Liver (tissue), 9 donors: ENCODE measurements around the gene CPNE1. TPM values are rescaled to one million over a fixed set of nuclear protein-coding genes. Genes with fewer than 3 reads are reported as not detected.

ENCODE experiments used
- DNase-seq: peaks from one replicate; pipeline ENCODE4 v3.0.0-alpha.2; 2017; ENCODE audit warnings: low spot score
- H3K27ac ChIP-seq, 2 donors: one replicate each; pipeline ENCODE4 v1.7.0; 2013; ENCODE audit warnings: inconsistent platforms in 2 of 2, low read length in 2 of 2, control low read depth in 1 of 2, low read depth in 1 of 2, mild to moderate bottlenecking in 1 of 2
- H3K27me3 ChIP-seq, 4 donors: one replicate each; pipeline versions ENCODE4 v1.6.1 to v1.7.0; 2013; ENCODE audit warnings: low read length in 3 of 4, inconsistent platforms in 1 of 4, mild to moderate bottlenecking in 1 of 4, moderate library complexity in 1 of 4; ENCODE audit not compliant: control insufficient read depth in 4 of 4, insufficient read depth in 4 of 4
- H3K36me3 ChIP-seq, 4 donors: one replicate each; pipeline versions ENCODE4 v1.6.1 to v1.7.0; 2013; ENCODE audit warnings: low read length in 3 of 4, mild to moderate bottlenecking in 3 of 4, low read depth in 1 of 4, moderate library complexity in 1 of 4; ENCODE audit not compliant: control insufficient read depth in 4 of 4, insufficient read depth in 3 of 4
- H3K4me1 ChIP-seq, 4 donors: one replicate each; pipeline versions ENCODE4 v1.6.1 to v1.7.0; 2013; ENCODE audit warnings: low read length in 3 of 4, mild to moderate bottlenecking in 3 of 4, moderate library complexity in 1 of 4; ENCODE audit not compliant: control insufficient read depth in 4 of 4, insufficient read depth in 4 of 4
- H3K4me3 ChIP-seq, 3 donors: one replicate each; pipeline versions ENCODE4 v1.6.1 to v1.7.0; 2013; ENCODE audit warnings: low read length in 3 of 3, control low read depth in 1 of 3, low read depth in 1 of 3, mild to moderate bottlenecking in 1 of 3
- H3K9ac ChIP-seq, 2 donors: one replicate each; pipeline ENCODE4 v1.7.0; 2013; ENCODE audit warnings: low read length in 2 of 2, mild to moderate bottlenecking in 2 of 2, moderate library complexity in 2 of 2, control low read depth in 1 of 2, low read depth in 1 of 2
- H3K9me3 ChIP-seq, 4 donors: one replicate each; pipeline versions ENCODE4 v1.6.1 to v1.7.0; 2013; ENCODE audit warnings: low read length in 3 of 4; ENCODE audit not compliant: control insufficient read depth in 4 of 4
- EGR1 ChIP-seq, 2 donors: IDR thresholded peaks; 2 replicates each; pipeline ENCODE4 v1.6.1; 2016 to 2018; ENCODE audit warnings: antibody characterized with exemption in 2 of 2, low read depth in 2 of 2
- FOXA1 ChIP-seq: IDR thresholded peaks from 2 replicates; pipeline ENCODE4 v1.6.1; 2016; ENCODE audit warnings: antibody characterized with exemption
- FOXA2 ChIP-seq: IDR thresholded peaks from 2 replicates; pipeline ENCODE4 v1.6.1; 2016; ENCODE audit warnings: antibody characterized with exemption
- GABPA ChIP-seq, 2 donors: IDR thresholded peaks in 1 of 2; conservative IDR thresholded peaks in 1 of 2; 2 replicates each; pipeline ENCODE4 v1.6.1; 2016; ENCODE audit warnings: antibody characterized with exemption in 2 of 2, mild to moderate bottlenecking in 1 of 2, moderate library complexity in 1 of 2
- HNF4A ChIP-seq, 2 donors: conservative IDR thresholded peaks; 2 replicates each; pipeline ENCODE4 v1.6.1; 2016; ENCODE audit warnings: antibody characterized with exemption in 2 of 2, mild to moderate bottlenecking in 2 of 2
- HNF4G ChIP-seq: IDR thresholded peaks from 2 replicates; pipeline ENCODE4 v1.6.1; 2016; ENCODE audit warnings: antibody characterized with exemption
- JUND ChIP-seq, 2 donors: IDR thresholded peaks; 2 replicates each; pipeline ENCODE4 v1.6.1; 2016; ENCODE audit warnings: antibody characterized with exemption in 2 of 2
- NR2F2 ChIP-seq: IDR thresholded peaks from 2 replicates; pipeline ENCODE4 v1.6.1; 2016; ENCODE audit warnings: antibody characterized with exemption
- RAD21 ChIP-seq, 2 donors: IDR thresholded peaks; 2 replicates each; pipeline ENCODE4 v1.6.1; 2016; ENCODE audit warnings: antibody characterized with exemption in 2 of 2, mild to moderate bottlenecking in 2 of 2
- RXRA ChIP-seq, 2 donors: IDR thresholded peaks; 2 replicates each; pipeline ENCODE4 v1.6.1; 2017 to 2018; ENCODE audit warnings: antibody characterized with exemption in 2 of 2, mild to moderate bottlenecking in 1 of 2
- SP1 ChIP-seq: IDR thresholded peaks from 2 replicates; pipeline ENCODE4 v1.6.1; 2018; ENCODE audit warnings: antibody characterized with exemption, mild to moderate bottlenecking
- YY1 ChIP-seq: IDR thresholded peaks from 2 replicates; pipeline ENCODE4 v1.6.1; 2016; ENCODE audit warnings: antibody characterized with exemption, mild to moderate bottlenecking
- WGBS: extraction: QIAGEN DNeasy Blood & Tissue Kit; methylation state at CpG from one replicate; pipeline ENCODE4 v1.1.7; 2013; 5-methylcytosine and 5-hydroxymethylcytosine counted together
- polyA plus RNA-seq, 2 donors: library from polyadenylated mRNA; stranded (reverse) in 1 of 2; unstranded in 1 of 2; fragments of 200-250 nt in 1 of 2; fragments of >200 nt in 1 of 2; fragmentation: Nextera tagmentation in 1 of 2; extraction: Ambion mirVana in 1 of 2; gene quantifications; one replicate each; pipeline versions ENCODE4 v1.2.1 to v1.2.3, GENCODE V29; 2013 to 2015
- total RNA-seq, 2 donors: library from RNA; depleted of rRNA; stranded (reverse); fragments of >200 nt; gene quantifications; one replicate each; pipeline ENCODE4 v1.2.3, GENCODE V29; 2014
- TF ChIP-seq, protein P1 (sequence below): IDR thresholded peaks from 2 replicates; pipeline ENCODE4 v1.6.1; 2016; ENCODE audit warnings: antibody characterized with exemption, mild to moderate bottlenecking
- TF ChIP-seq, protein P2 (sequence below): IDR thresholded peaks from 2 replicates; pipeline ENCODE4 v1.6.1; 2016; ENCODE audit warnings: antibody characterized with exemption
- TF ChIP-seq, protein P3 (sequence below): IDR thresholded peaks from 2 replicates; pipeline ENCODE4 v1.6.1; 2016; ENCODE audit warnings: antibody characterized with exemption
- TF ChIP-seq, protein P4 (sequence below): fragments of 150-350 bp; IDR thresholded peaks from 2 replicates; pipeline ENCODE4 v1.5.1; 2017; ENCODE audit warnings: improper control_type of control experiment, low read depth, low read length; ENCODE audit not compliant: missing input control
- donor health status: healthy.
- donor health status: healthy.
- donor health status: healthy.
- donor health status: healthy.
- donor health status: healthy.

Gene CPNE1
- total and polyA plus RNA-seq, 4 donors = 25.5 to 55.4 (median 50.5) TPM

- Histone ChIP-seq H3K4me3 (no peak overlapping the region), H3K27me3 (no peaks in the 10 kb centered on the region), H3K4me1 (no peaks in the 10 kb centered on the region), H3K36me3 (peaks cover 3 to 20% (median 11%) of the 10 kb centered on the region in 4 donors), H3K27ac (no peak overlapping the region), H3K9me3 (no peaks in the 10 kb centered on the region), H3K9ac (no peak overlapping the region)
- TF ChIP-seq, protein P1, sequence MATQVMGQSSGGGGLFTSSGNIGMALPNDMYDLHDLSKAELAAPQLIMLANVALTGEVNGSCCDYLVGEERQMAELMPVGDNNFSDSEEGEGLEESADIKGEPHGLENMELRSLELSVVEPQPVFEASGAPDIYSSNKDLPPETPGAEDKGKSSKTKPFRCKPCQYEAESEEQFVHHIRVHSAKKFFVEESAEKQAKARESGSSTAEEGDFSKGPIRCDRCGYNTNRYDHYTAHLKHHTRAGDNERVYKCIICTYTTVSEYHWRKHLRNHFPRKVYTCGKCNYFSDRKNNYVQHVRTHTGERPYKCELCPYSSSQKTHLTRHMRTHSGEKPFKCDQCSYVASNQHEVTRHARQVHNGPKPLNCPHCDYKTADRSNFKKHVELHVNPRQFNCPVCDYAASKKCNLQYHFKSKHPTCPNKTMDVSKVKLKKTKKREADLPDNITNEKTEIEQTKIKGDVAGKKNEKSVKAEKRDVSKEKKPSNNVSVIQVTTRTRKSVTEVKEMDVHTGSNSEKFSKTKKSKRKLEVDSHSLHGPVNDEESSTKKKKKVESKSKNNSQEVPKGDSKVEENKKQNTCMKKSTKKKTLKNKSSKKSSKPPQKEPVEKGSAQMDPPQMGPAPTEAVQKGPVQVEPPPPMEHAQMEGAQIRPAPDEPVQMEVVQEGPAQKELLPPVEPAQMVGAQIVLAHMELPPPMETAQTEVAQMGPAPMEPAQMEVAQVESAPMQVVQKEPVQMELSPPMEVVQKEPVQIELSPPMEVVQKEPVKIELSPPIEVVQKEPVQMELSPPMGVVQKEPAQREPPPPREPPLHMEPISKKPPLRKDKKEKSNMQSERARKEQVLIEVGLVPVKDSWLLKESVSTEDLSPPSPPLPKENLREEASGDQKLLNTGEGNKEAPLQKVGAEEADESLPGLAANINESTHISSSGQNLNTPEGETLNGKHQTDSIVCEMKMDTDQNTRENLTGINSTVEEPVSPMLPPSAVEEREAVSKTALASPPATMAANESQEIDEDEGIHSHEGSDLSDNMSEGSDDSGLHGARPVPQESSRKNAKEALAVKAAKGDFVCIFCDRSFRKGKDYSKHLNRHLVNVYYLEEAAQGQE = no peak
- WGBS = 44% methylated on average over 1 of the region's 1 CpG
- DNase-seq = no peak
Measured at GRCh38 chr20:35681960-35682359, 17.3 kb upstream of the CPNE1 start.

- Histone ChIP-seq H3K9me3 (no peaks in the 10 kb centered on the region), H3K27me3 (no peaks in the 10 kb centered on the region), H3K4me1 (no peaks in the 10 kb centered on the region), H3K4me3 (no peak overlapping the region), H3K27ac (no peak overlapping the region), H3K36me3 (peaks cover 0 to 20% (median 11%) of the 10 kb centered on the region in 4 donors), H3K9ac (no peak overlapping the region)
- TF ChIP-seq, protein P2, sequence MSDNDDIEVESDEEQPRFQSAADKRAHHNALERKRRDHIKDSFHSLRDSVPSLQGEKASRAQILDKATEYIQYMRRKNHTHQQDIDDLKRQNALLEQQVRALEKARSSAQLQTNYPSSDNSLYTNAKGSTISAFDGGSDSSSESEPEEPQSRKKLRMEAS = no peak
- TF ChIP-seq, protein P3, sequence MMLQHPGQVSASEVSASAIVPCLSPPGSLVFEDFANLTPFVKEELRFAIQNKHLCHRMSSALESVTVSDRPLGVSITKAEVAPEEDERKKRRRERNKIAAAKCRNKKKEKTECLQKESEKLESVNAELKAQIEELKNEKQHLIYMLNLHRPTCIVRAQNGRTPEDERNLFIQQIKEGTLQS = no peak
- no peak for DNase-seq
- 82% methylated on average over 4 of the region's 4 CpGs for WGBS
Measured at GRCh38 chr20:35680452-35681183, 15.9 kb upstream of the CPNE1 start.

DNA sequence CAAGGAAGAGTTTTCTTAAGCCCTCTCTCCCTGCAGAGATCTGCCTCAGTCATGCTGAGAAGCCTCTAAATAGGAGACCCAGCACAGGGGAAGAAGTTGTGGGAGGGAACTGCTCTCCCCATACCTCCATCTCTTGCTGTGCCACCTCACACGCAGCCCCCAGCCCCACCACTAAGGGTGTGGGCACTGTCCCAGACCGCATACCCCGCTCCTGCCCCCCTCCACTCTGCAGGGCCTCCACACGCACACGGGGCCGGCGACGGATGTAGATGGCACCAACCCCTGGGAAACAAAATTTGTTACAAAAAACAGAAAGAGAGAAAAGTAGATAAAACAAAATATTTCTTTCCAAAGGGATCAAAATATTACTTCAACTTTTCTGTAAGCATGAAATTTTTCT lies 10.2 kb upstream of the CPNE1 start:
- no peak overlapping the region for H3K27ac ChIP-seq
- H3K4me3 ChIP-seq = no peak overlapping the region
- H3K9ac ChIP-seq = no peak overlapping the region
- H3K27me3 ChIP-seq = no peaks in the 10 kb centered on the region
- DNase-seq = no peak
- H3K36me3 ChIP-seq = peaks cover 7 to 44% (median 29%) of the 10 kb centered on the region in 4 donors
- WGBS = 96% methylated on average over 8 of the region's 8 CpGs
- H3K4me1 ChIP-seq = no peaks in the 10 kb centered on the region
- H3K9me3 ChIP-seq = no peaks in the 10 kb centered on the region
- TF ChIP-seq NR2F2 = no peak
- TF ChIP-seq, protein P2 = no peak
- TF ChIP-seq HNF4A (conservative IDR thresholded peaks at IDR 0.05) = no peak
- no peak for TF ChIP-seq RAD21 (IDR thresholded peaks at IDR 0.05)
- no peak for TF ChIP-seq FOXA2
- TF ChIP-seq, protein P4, sequence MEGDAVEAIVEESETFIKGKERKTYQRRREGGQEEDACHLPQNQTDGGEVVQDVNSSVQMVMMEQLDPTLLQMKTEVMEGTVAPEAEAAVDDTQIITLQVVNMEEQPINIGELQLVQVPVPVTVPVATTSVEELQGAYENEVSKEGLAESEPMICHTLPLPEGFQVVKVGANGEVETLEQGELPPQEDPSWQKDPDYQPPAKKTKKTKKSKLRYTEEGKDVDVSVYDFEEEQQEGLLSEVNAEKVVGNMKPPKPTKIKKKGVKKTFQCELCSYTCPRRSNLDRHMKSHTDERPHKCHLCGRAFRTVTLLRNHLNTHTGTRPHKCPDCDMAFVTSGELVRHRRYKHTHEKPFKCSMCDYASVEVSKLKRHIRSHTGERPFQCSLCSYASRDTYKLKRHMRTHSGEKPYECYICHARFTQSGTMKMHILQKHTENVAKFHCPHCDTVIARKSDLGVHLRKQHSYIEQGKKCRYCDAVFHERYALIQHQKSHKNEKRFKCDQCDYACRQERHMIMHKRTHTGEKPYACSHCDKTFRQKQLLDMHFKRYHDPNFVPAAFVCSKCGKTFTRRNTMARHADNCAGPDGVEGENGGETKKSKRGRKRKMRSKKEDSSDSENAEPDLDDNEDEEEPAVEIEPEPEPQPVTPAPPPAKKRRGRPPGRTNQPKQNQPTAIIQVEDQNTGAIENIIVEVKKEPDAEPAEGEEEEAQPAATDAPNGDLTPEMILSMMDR = no peak
- TF ChIP-seq RXRA (IDR thresholded peaks at IDR 0.05) = no peak
- TF ChIP-seq JUND (IDR thresholded peaks at IDR 0.05) = no peak
- TF ChIP-seq, protein P3 = no peak
- TF ChIP-seq YY1 = no peak
- TF ChIP-seq HNF4G = no peak
- TF ChIP-seq GABPA (IDR thresholded peaks at IDR 0.05 in 1 of 2, conservative IDR thresholded peaks at IDR 0.05 in 1 of 2) = no peak
- TF ChIP-seq, protein P1 = no peak
- TF ChIP-seq FOXA1 = no peak
- no peak for TF ChIP-seq SP1
- no peak for TF ChIP-seq EGR1 (IDR thresholded peaks at IDR 0.05; ENCODE audit: low read depth in 2 of 2)
